SU-DHL-6 (cell line): ENCODE measurements around the gene SNAP29.

ENCODE experiments used
- H2AFZ ChIP-seq: fragments of 200-600 bp; sonication (generic); 2 replicates; pipeline ENCODE4 v1.6.1; 2014; ENCODE audit warnings: low read depth, mild to moderate bottlenecking, moderate library complexity, mixed read lengths, antibody characterized with exemption, low read length; ENCODE audit not compliant: severe bottlenecking
- H3F3A ChIP-seq: fragments of 200-600 bp; shearing (Covaris generic); 2 replicates; pipeline ENCODE4 v1.6.0; 2016; ENCODE audit warnings: antibody characterized with exemption, mild to moderate bottlenecking; ENCODE audit not compliant: insufficient read depth
- H3K27ac ChIP-seq: fragments of 200-600 bp; sonication (generic); 2 replicates; pipeline ENCODE4 v1.5.1; 2016; ENCODE audit warnings: low read depth, mild to moderate bottlenecking, low read length, moderate library complexity, mixed read lengths
- H3K27me3 ChIP-seq: fragments of 200-600 bp; sonication (generic), shearing (Covaris generic); 2 replicates; pipeline ENCODE4 v1.6.0; 2014; ENCODE audit warnings: mild to moderate bottlenecking, low read length
- H3K36me3 ChIP-seq: fragments of 200-600 bp; sonication (generic); 2 replicates; pipeline ENCODE4 v1.6.1; 2014; ENCODE audit warnings: mild to moderate bottlenecking, low read length, mixed read lengths
- H3K4me2 ChIP-seq: fragments of 300-600, 200-600 bp; shearing (Covaris generic), sonication (generic); 2 replicates; pipeline ENCODE4 v1.6.0; 2014; ENCODE audit warnings: low read length, low read depth, mild to moderate bottlenecking; ENCODE audit not compliant: poor library complexity, severe bottlenecking
- H3K4me3 ChIP-seq: fragments of 200-600 bp; sonication (generic); 2 replicates; pipeline ENCODE4 v1.5.1; 2014; ENCODE audit warnings: antibody characterized with exemption, low read length, mild to moderate bottlenecking, mixed read lengths; ENCODE audit not compliant: insufficient read depth, poor library complexity, severe bottlenecking
- H3K79me2 ChIP-seq: fragments of 200-600 bp; sonication (generic); 2 replicates; pipeline ENCODE4 v1.6.1; 2014; ENCODE audit warnings: mild to moderate bottlenecking, low read length, moderate library complexity; ENCODE audit not compliant: insufficient read depth
- H3K9ac ChIP-seq: fragments of 200-600 bp; sonication (generic); 2 replicates; pipeline ENCODE4 v1.7.0; 2014; ENCODE audit warnings: mild to moderate bottlenecking, low read length
- H3K9me2 ChIP-seq: fragments of 200-600 bp; sonication (generic); replicated peaks from 2 replicates; pipeline ENCODE4 v1.6.1; 2014; ENCODE audit warnings: low read length; ENCODE audit not compliant: insufficient read depth
- H3K9me3 ChIP-seq: fragments of 200-600 bp; sonication (generic); 2 replicates; pipeline ENCODE4 v1.6.1; 2014; ENCODE audit warnings: low read length, mixed read lengths; ENCODE audit not compliant: insufficient read depth
- H4K20me1 ChIP-seq: fragments of 200-600 bp; sonication (generic); 2 replicates; pipeline ENCODE4 v1.6.1; 2014; ENCODE audit warnings: low read depth, mild to moderate bottlenecking, antibody characterized with exemption, low read length, moderate library complexity, mixed read lengths
- CTCF ChIP-seq: fragments of 200-600 bp; sonication (generic); IDR thresholded peaks from one replicate; pipeline ENCODE4 v1.5.1; 2017; ENCODE audit warnings: antibody characterized with exemption, mild to moderate bottlenecking, low read length, moderate library complexity; ENCODE audit not compliant: insufficient read depth, poor library complexity, severe bottlenecking
- EZH2phosphoT487 ChIP-seq: fragments of 200-600 bp; sonication (generic), shearing (Covaris generic); conservative IDR thresholded peaks from 2 replicates; pipeline ENCODE4 v1.6.1; 2018; ENCODE audit warnings: mild to moderate bottlenecking, antibody characterized with exemption, low read length, moderate library complexity, mixed read lengths

Gene SNAP29

GRCh38 chr22:20918663-20919218 lies 59.9 kb downstream of the SNAP29 start:
- Histone ChIP-seq H3K9ac (peak overlapping the region; percentile 95), H3K4me3 (peak overlapping the region; percentile 76), H3K27ac (no peak overlapping the region), H2AFZ (no peak overlapping the region), H3K27me3 (no peaks in the 10 kb centered on the region), H3K9me2 (no peaks in the 10 kb centered on the region), H3K4me2 (peak overlapping the region; percentile 95), H4K20me1 (peaks cover 6% of the 10 kb centered on the region; the same call in 1 of the 2 replicates), H3K36me3 (no peaks in the 10 kb centered on the region), H3K79me2 (peaks cover 62% of the 10 kb centered on the region), H3F3A (peaks cover 5% of the 10 kb centered on the region; the same call in 1 of the 2 replicates), H3K9me3 (no peaks in the 10 kb centered on the region)
- no peak for TF ChIP-seq EZH2phosphoT487
- TF ChIP-seq CTCF = no peak

- peak overlapping the region; percentile 95 for H3K4me2 ChIP-seq
- peaks cover 6% of the 10 kb centered on the region; the same call in 1 of the 2 replicates for H4K20me1 ChIP-seq
- H3K9me2 ChIP-seq = no peaks in the 10 kb centered on the region
- peaks cover 5% of the 10 kb centered on the region; the same call in 1 of the 2 replicates for H3F3A ChIP-seq
- H3K79me2 ChIP-seq = peaks cover 72% of the 10 kb centered on the region
- no peaks in the 10 kb centered on the region for H3K27me3 ChIP-seq
- no peaks in the 10 kb centered on the region for H3K36me3 ChIP-seq
- peak overlapping the region; percentile 76 for H3K4me3 ChIP-seq
- TF ChIP-seq EZH2phosphoT487 (no peak), CTCF (no peak)
- H2AFZ ChIP-seq = no peak overlapping the region
- peak overlapping the region; percentile 95 for H3K9ac ChIP-seq
- no peaks in the 10 kb centered on the region for H3K9me3 ChIP-seq
- H3K27ac ChIP-seq = no peak overlapping the region
Measured at GRCh38 chr22:20919718-20920117, 60.9 kb downstream of the SNAP29 start.

GRCh38 chr22:20920881-20921203 lies 62.0 kb downstream of the SNAP29 start:
- Histone ChIP-seq H3K36me3 (no peaks in the 10 kb centered on the region), H3K27me3 (no peaks in the 10 kb centered on the region), H3F3A (peaks cover 14% of the 10 kb centered on the region; the same call in 1 of the 2 replicates), H3K9me3 (no peaks in the 10 kb centered on the region), H2AFZ (no peak overlapping the region), H4K20me1 (peaks cover 6% of the 10 kb centered on the region; the same call in 1 of the 2 replicates), H3K4me2 (peak overlapping the region; percentile 95), H3K27ac (no peak overlapping the region; the same call in 1 of the 2 replicates), H3K9ac (peak overlapping the region; percentile 95), H3K79me2 (peaks cover 83% of the 10 kb centered on the region), H3K9me2 (no peaks in the 10 kb centered on the region), H3K4me3 (peak overlapping the region; percentile 76)
- no peak for TF ChIP-seq CTCF
- no peak for TF ChIP-seq EZH2phosphoT487
